Stimulated activated naive CD8-positive, alpha-beta T cell treated with anti-CD3 and anti-CD28 coated beads, Interleukin-15, Interleukin-2, amounts not matched to agents 100 ng/mL and 50 ng/mL, for 24 hours (primary cell): Measurements from ENCODE around the gene KRTAP27-1.

Source experiments
- H3K27ac Mint-ChIP-seq: one replicate; pipeline ENCODE4 v1.8.0; 2021; ENCODE audit warnings: mild to moderate bottlenecking, mixed read lengths
- H3K27me3 Mint-ChIP-seq: one replicate; pipeline ENCODE4 v1.8.0; 2021; ENCODE audit warnings: mixed read lengths
- H3K36me3 Mint-ChIP-seq: one replicate; pipeline ENCODE4 v1.8.0; 2021; ENCODE audit warnings: low read depth, mixed read lengths
- H3K4me1 Mint-ChIP-seq: one replicate; pipeline ENCODE4 v1.8.0; 2021; ENCODE audit warnings: low read depth, mixed read lengths
- H3K4me3 Mint-ChIP-seq: one replicate; pipeline ENCODE4 v1.8.0; 2021; ENCODE audit warnings: mild to moderate bottlenecking, mixed read lengths
- H3K9me3 Mint-ChIP-seq: one replicate; pipeline ENCODE4 v1.8.0; 2021; ENCODE audit warnings: mixed read lengths

KRTAP27-1 gene

DNA sequence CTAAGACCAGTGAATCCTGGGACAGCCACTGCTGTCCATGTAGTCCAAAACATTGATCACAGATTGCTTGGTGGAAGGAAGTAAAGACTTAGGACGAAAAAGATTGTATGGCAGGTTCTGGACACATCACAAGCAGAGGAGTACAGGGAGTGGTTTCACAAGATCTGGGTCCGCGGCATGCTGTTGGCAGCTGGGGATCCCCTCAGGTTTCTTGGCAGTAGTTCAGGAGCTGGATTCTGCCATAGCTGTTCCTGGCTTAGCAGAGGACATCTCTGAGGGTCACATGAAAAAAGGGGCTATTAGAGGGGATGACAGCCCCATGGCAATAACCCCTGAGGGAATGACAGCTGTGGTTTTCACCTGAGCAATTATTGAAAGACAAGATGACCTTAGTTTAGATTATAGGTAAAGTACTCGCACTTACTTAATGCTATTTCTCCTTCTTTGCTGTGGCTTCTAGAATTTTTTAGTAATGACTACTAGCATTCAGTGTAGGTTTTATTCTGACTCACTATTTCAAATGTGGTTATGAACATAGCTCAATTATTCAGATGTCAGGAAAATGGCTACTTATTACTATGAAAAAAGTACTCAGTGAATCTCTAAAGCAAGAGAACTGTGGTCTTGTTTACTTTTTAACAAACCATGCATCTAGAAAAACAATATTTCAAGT lies 8.2 kb downstream of the KRTAP27-1 start:
- no peaks in the 10 kb centered on the region for H3K36me3 Mint-ChIP-seq
- H3K27ac Mint-ChIP-seq, result no peak overlapping the region
- no peaks in the 10 kb centered on the region for H3K4me1 Mint-ChIP-seq
- H3K9me3 Mint-ChIP-seq, result peaks cover 4% of the 10 kb centered on the region
- peaks cover 8% of the 10 kb centered on the region for H3K27me3 Mint-ChIP-seq
- no peak overlapping the region for H3K4me3 Mint-ChIP-seq

DNA sequence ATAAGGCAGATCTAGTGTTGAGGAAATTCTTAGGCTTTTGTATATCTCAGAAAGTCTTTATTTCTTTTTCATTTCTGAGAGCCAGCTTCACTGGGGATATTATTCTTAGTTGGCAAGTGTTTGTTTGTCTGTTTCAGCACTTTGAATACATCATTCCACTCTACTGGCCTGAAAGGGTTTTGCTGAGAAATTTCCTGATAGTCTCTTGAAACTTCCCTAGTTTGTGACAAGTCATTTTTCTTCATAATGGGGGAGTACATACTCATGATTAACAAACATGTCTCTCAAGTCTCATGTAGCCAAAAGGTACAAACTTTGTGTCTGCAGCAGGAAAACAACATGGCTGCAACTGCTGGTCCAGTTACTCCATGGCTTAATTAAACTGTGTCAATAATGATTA lies 11.1 kb downstream of the KRTAP27-1 start:
- no peak overlapping the region for H3K4me3 Mint-ChIP-seq
- peaks cover 9% of the 10 kb centered on the region for H3K27me3 Mint-ChIP-seq
- H3K27ac Mint-ChIP-seq, result no peak overlapping the region
- H3K4me1 Mint-ChIP-seq, result no peaks in the 10 kb centered on the region
- no peaks in the 10 kb centered on the region for H3K36me3 Mint-ChIP-seq
- peaks cover 8% of the 10 kb centered on the region for H3K9me3 Mint-ChIP-seq

DNA sequence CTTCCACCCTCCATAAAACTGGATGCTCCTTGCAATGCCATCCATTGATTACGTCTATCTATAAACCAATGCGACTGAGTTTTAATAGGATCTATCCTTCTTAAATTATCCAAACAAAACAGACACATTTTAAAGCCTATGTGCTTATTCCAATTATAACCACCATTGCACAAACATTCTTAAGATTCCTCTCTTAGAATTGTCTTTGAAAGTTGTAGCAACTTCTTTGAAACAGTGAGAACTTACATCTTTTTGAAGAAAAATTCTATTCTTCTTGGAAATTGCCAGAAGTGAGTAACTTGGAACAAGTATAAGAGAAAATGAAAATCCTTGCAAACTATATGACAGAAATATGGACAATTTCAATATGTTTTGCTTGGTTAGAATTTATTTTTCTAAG lies 17.3 kb downstream of the KRTAP27-1 start, which contains the start of gene KRTAP26-1:
Gene KRTAP26-1, minus strand, starts transcription at position 101 of the 400 bp plus-strand sequence. CDS start 280 bp downstream, outside the sequence.
- no peaks in the 10 kb centered on the region for H3K4me1 Mint-ChIP-seq
- no peak within 1 kb of the TSS for H3K27ac Mint-ChIP-seq
- H3K36me3 Mint-ChIP-seq, result no peaks in the 10 kb centered on the region
- H3K9me3 Mint-ChIP-seq, result peaks cover 5% of the 10 kb centered on the region
- H3K27me3 Mint-ChIP-seq, result peaks cover 5% of the 10 kb centered on the region
- H3K4me3 Mint-ChIP-seq, result no peak within 1 kb of the TSS

DNA sequence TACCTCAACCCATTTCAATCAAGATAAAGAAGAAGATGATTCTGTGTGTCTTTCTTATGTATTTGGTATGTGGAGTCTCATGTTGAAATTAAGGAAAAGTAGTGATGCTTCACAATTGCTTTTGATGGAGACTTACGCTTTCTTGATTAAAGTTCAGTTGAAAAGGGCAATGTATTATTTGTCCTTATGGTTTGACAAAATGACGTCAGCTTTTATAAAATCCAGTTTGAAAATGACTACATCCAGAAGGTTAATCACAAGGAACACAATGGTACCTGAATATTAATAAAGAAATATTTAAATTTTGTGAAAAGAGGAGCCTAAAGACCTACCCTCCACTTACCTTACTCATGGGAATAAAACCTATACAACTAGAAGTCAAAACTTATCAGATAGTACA lies 21.8 kb downstream of the KRTAP27-1 start:
- Mint-ChIP-seq H3K27ac (no peak overlapping the region), H3K4me1 (no peaks in the 10 kb centered on the region), H3K36me3 (no peaks in the 10 kb centered on the region), H3K9me3 (no peaks in the 10 kb centered on the region), H3K4me3 (no peak overlapping the region), H3K27me3 (peaks cover 2% of the 10 kb centered on the region)

DNA sequence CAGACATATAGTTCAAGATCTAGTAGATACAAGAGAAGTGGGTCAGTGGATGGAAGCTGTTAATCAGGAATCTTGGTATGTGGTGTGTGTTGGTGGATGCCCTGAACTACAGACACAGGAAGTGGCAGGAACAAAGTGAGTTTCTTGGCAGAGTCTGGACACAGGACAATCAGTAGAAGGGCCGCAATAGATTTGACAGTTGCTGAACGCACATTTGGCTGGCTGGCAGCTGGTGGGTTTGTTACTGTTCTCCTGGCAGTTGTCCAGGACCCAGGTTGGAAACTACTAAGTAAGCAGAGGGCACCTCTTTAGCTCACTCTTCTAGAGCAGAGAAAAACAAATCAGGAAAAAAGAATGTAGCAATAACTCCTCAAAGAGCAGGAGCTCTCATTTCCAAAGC lies 30.6 kb downstream of the KRTAP27-1 start:
- Mint-ChIP-seq H3K9me3 (no peaks in the 10 kb centered on the region), H3K36me3 (no peaks in the 10 kb centered on the region), H3K4me3 (no peak overlapping the region), H3K4me1 (no peaks in the 10 kb centered on the region), H3K27ac (no peak overlapping the region), H3K27me3 (no peaks in the 10 kb centered on the region)

DNA sequence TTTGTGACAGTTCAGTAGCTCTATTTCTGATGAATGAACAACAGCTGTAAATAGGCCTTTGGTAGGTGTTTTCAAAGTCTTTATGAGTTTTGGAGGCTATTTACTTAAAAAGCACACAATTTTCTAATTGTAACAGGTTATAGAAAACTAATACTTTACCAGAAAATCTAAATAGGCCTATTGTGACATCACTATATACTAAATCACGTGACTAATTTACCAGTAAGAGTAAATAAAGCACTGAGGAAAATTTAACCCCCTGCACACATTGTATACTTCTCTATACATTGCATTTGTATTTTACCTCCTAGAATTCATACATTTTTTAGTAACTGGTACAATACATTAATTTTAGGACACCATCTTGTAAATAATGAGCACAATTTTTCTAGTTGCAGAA lies 32.4 kb downstream of the KRTAP27-1 start:
- Mint-ChIP-seq H3K27me3 (no peaks in the 10 kb centered on the region), H3K4me3 (no peak overlapping the region), H3K4me1 (no peaks in the 10 kb centered on the region), H3K27ac (no peak overlapping the region), H3K9me3 (no peaks in the 10 kb centered on the region), H3K36me3 (no peaks in the 10 kb centered on the region)

DNA sequence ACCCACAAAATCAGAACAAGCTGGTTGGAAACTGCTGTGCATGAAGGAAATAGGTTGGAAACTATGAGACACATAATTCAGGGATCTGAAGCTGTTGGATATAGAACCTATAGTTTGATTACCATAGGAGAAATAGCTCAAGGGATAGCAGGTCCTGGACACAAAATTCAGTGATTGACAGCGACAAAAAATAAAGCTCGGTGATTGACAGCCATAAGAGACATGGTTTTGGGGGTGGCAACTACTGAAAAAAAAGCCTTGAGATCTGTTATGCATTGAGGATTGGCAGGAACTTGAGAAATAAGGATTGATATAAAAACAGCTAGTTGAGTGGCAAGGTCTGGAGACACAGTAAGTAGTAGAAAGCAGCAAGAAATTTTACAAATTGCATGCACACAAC lies 48.3 kb downstream of the KRTAP27-1 start, which contains the start of gene KRTAP25-1:
Gene KRTAP25-1, minus strand, starts transcription at position 300 of the 400 bp plus-strand sequence. Its CDS starts 24 bp downstream, at position 276.
- Mint-ChIP-seq H3K27ac (no peak within 1 kb of the TSS), H3K4me3 (no peak within 1 kb of the TSS), H3K36me3 (no peaks in the 10 kb centered on the region), H3K27me3 (peaks cover 7% of the 10 kb centered on the region), H3K4me1 (no peaks in the 10 kb centered on the region), H3K9me3 (no peaks in the 10 kb centered on the region)
